WTC11 (cell line): Measurements from ENCODE around the gene CACNG7. TPM values are rescaled to one million over a fixed set of nuclear protein-coding genes. Genes with fewer than 3 reads are reported as not detected.

Source experiments
- ATAC-seq: fragments of 200-7000 bp; cut with Tn5 transposase; 2 replicates; pipeline ENCODE4 v1.10.0; 2021; ENCODE audit warnings: mild to moderate bottlenecking, moderate library complexity
- CTCF ChIA-PET: fragments of 300-600 bp; sonication (Branson Sonifier 250); formaldehyde crosslinking; loops from one replicate; lab custom pipeline; 2021; ENCODE audit warnings: antibody characterized with exemption; lab: Charles Lee
- POLR2A ChIA-PET: fragments of 350-600 bp; sonication (Branson Sonifier 250); formaldehyde crosslinking; loops from one replicate; lab custom pipeline; 2021; ENCODE audit warnings: antibody characterized with exemption; lab: Charles Lee
- DNase-seq: peaks from one replicate; pipeline ENCODE4 v3.0.0; 2021; ENCODE audit warnings: low spot score
- H3K27ac Mint-ChIP-seq: 2 replicates; pipeline ENCODE4 v1.8.0; 2021; ENCODE audit warnings: mixed read lengths
- H3K27me3 Mint-ChIP-seq: 2 replicates; pipeline ENCODE4 v1.8.0; 2021; ENCODE audit warnings: low read depth, mild to moderate bottlenecking, moderate library complexity, mixed read lengths
- H3K36me3 Mint-ChIP-seq: 2 replicates; pipeline ENCODE4 v1.8.0; 2021; ENCODE audit warnings: mixed read lengths
- H3K4me1 Mint-ChIP-seq: 2 replicates; pipeline ENCODE4 v1.8.0; 2022; ENCODE audit warnings: mixed read lengths
- H3K4me3 Mint-ChIP-seq: 2 replicates; pipeline ENCODE4 v1.8.0; 2021; ENCODE audit warnings: mild to moderate bottlenecking, moderate library complexity, mixed read lengths
- H3K9me3 Mint-ChIP-seq: 2 replicates; pipeline ENCODE4 v1.8.0; 2021; ENCODE audit warnings: mixed read lengths
- ARID4B ChIP-seq: sonication (generic); formaldehyde crosslinking; IDR thresholded peaks from 2 replicates; pipeline ENCODE4 v1.8.0; 2023; ENCODE audit warnings: missing genetic modification reagents, mild to moderate bottlenecking, borderline replicate concordance
- CBFB ChIP-seq: sonication (generic); formaldehyde crosslinking; IDR thresholded peaks from 2 replicates; pipeline ENCODE4 v1.8.1; 2022; ENCODE audit warnings: mild to moderate bottlenecking, low read depth, missing genetic modification reagents
- CREM ChIP-seq: sonication (generic); formaldehyde crosslinking; IDR thresholded peaks from 2 replicates; pipeline ENCODE4 v1.8.1; 2022; ENCODE audit warnings: mild to moderate bottlenecking, missing genetic modification reagents, moderate library complexity
- E2F4 ChIP-seq: sonication (generic); formaldehyde crosslinking; IDR thresholded peaks from 2 replicates; pipeline ENCODE4 v1.8.1; 2022; ENCODE audit warnings: low read depth, mild to moderate bottlenecking, moderate library complexity, missing genetic modification reagents, borderline replicate concordance
- ELF4 ChIP-seq: sonication (generic); formaldehyde crosslinking; IDR thresholded peaks from 2 replicates; pipeline ENCODE4 v1.8.1; 2022; ENCODE audit warnings: low read depth, mild to moderate bottlenecking, moderate library complexity, missing genetic modification reagents
- GTF2I ChIP-seq: fragments of 250-450 bp; sonication (Bioruptor Pico); conservative IDR thresholded peaks from 2 replicates; pipeline ENCODE4 v1.4.0; 2021; ENCODE audit warnings: mild to moderate bottlenecking
- HMGXB4 ChIP-seq: sonication (generic); formaldehyde crosslinking; IDR thresholded peaks from 2 replicates; pipeline ENCODE4 v1.8.1; 2023; ENCODE audit warnings: mild to moderate bottlenecking, moderate library complexity, missing genetic modification reagents
- JAZF1 ChIP-seq: fragments of 250-450 bp; sonication (Bioruptor Pico); IDR thresholded peaks from 2 replicates; pipeline ENCODE4 v1.9.0; 2021; ENCODE audit warnings: moderate library complexity, mild to moderate bottlenecking, inconsistent platforms
- MXD4 ChIP-seq: fragments of 250-450 bp; sonication (Bioruptor Pico); IDR thresholded peaks from 2 replicates; pipeline ENCODE4 v1.8.0; 2021; ENCODE audit warnings: mild to moderate bottlenecking, moderate library complexity, borderline replicate concordance
- NR3C1 ChIP-seq: sonication (generic); formaldehyde crosslinking; conservative IDR thresholded peaks from 2 replicates; pipeline ENCODE4 v1.8.1; 2023; ENCODE audit warnings: low read depth, mild to moderate bottlenecking, missing genetic modification reagents
- PREB ChIP-seq: sonication (generic); formaldehyde crosslinking; IDR thresholded peaks from 2 replicates; pipeline ENCODE4 v1.8.1; 2022; ENCODE audit warnings: mild to moderate bottlenecking, missing genetic modification reagents, moderate library complexity, borderline replicate concordance
- TEAD4 ChIP-seq: sonication (generic); formaldehyde crosslinking; IDR thresholded peaks from 2 replicates; pipeline ENCODE4 v1.8.0; 2022; ENCODE audit warnings: mild to moderate bottlenecking, missing genetic modification reagents
- TP53 ChIP-seq: sonication (generic); formaldehyde crosslinking; IDR thresholded peaks from 2 replicates; pipeline ENCODE4 v1.8.1; 2023; ENCODE audit warnings: mild to moderate bottlenecking, missing genetic modification reagents
- USF1 ChIP-seq: sonication (generic); formaldehyde crosslinking; IDR thresholded peaks from 2 replicates; pipeline ENCODE4 v1.8.0; 2022; ENCODE audit warnings: mild to moderate bottlenecking, missing genetic modification reagents
- ZBTB43 ChIP-seq: sonication (generic); formaldehyde crosslinking; IDR thresholded peaks from 2 replicates; pipeline ENCODE4 v1.8.1; 2023; ENCODE audit warnings: mild to moderate bottlenecking, missing genetic modification reagents
- ZMAT4 ChIP-seq: fragments of 250-450 bp; sonication (Bioruptor Pico); IDR thresholded peaks from 2 replicates; pipeline ENCODE4 v1.9.0; 2021; ENCODE audit warnings: mild to moderate bottlenecking
- ZNF138 ChIP-seq: sonication (generic); formaldehyde crosslinking; conservative IDR thresholded peaks from 2 replicates; pipeline ENCODE4 v1.8.1; 2022; ENCODE audit warnings: mild to moderate bottlenecking, moderate library complexity, missing genetic modification reagents
- ZNF219 ChIP-seq: sonication (generic); formaldehyde crosslinking; IDR thresholded peaks from 2 replicates; pipeline ENCODE4 v1.8.0; 2023; ENCODE audit warnings: missing genetic modification reagents, mild to moderate bottlenecking, borderline replicate concordance
- ZNF263 ChIP-seq: sonication (generic); formaldehyde crosslinking; IDR thresholded peaks from 2 replicates; pipeline ENCODE4 v1.8.1; 2022; ENCODE audit warnings: low read depth, mild to moderate bottlenecking, moderate library complexity, missing genetic modification reagents
- ZNF317 ChIP-seq: sonication (generic); formaldehyde crosslinking; IDR thresholded peaks from 2 replicates; pipeline ENCODE4 v1.8.1; 2023; ENCODE audit warnings: low read depth, mild to moderate bottlenecking, moderate library complexity, missing genetic modification reagents, borderline replicate concordance
- ZNF512 ChIP-seq: sonication (generic); formaldehyde crosslinking; IDR thresholded peaks from 2 replicates; pipeline ENCODE4 v1.8.1; 2022; ENCODE audit warnings: missing genetic modification reagents, borderline replicate concordance
- ZSCAN18 ChIP-seq: fragments of 250-450 bp; sonication (Bioruptor Pico); IDR thresholded peaks from 2 replicates; pipeline ENCODE4 v2.1.2; 2022; ENCODE audit warnings: mild to moderate bottlenecking, moderate library complexity
- total RNA-seq: library from RNA; stranded (reverse); gene quantifications from 3 replicates; pipeline ENCODE4 v1.2.3, GENCODE V29; 2021

CACNG7 gene
- total RNA-seq, 1 experiment from 2014 or later, result 33.3 TPM

- Mint-ChIP-seq H3K36me3 (peaks cover 16% of the 10 kb centered on the region), H3K9me3 (no peaks in the 10 kb centered on the region), H3K27ac (peak overlapping the region; percentile 63; the same call in 1 of the 2 replicates), H3K27me3 (peaks cover 40% of the 10 kb centered on the region), H3K4me3 (no peak overlapping the region), H3K4me1 (peaks cover 35% of the 10 kb centered on the region)
- DNase-seq, result peak; percentile 69
- ChIA-PET CTCF (interaction anchor here (0.6 to 3.2 kb wide), 3 partner anchors 9 to 121 kb away, joined by 5 to 13 read pairs (median 10); no protein-coding TSS in a partner anchor), POLR2A (interaction anchor here (0.5 to 1.1 kb wide), 2 partner anchors 78 to 234 kb away, joined by 3 to 4 read pairs; partner anchors contain the start of gene CNOT3)
- no peak for ATAC-seq
- TF ChIP-seq ZNF512, result no peak
- TF ChIP-seq ELF4 (CRISPR knock-in tag), result no peak
- TF ChIP-seq CBFB (CRISPR knock-in tag), result no peak
- TF ChIP-seq ZNF263 (CRISPR knock-in tag), result no peak
- TF ChIP-seq HMGXB4 (CRISPR knock-in tag), result no peak
- TF ChIP-seq ZSCAN18 (CRISPR knock-in tag), result no peak
- TF ChIP-seq USF1 (CRISPR knock-in tag), result peak; percentile 25; the same call in 1 of the 2 replicates
- no peak for TF ChIP-seq ZNF317 (CRISPR knock-in tag)
- TF ChIP-seq CREM (CRISPR knock-in tag), result 0 out of 2 replicates have a peak, but pooled peaks have one; percentile 34
- TF ChIP-seq ZMAT4 (CRISPR knock-in tag), result no peak
- TF ChIP-seq NR3C1, result no peak
- TF ChIP-seq ZNF138 (CRISPR knock-in tag), result no peak
- TF ChIP-seq GTF2I (CRISPR knock-in tag), result no peak
- TF ChIP-seq PREB, result no peak; the same call in 1 of the 2 replicates
- peak; percentile 65; the same call in 1 of the 2 replicates for TF ChIP-seq TP53 (CRISPR knock-in tag)
- TF ChIP-seq ARID4B (CRISPR knock-in tag), result no peak
- no peak for TF ChIP-seq MXD4 (CRISPR knock-in tag)
- TF ChIP-seq E2F4 (CRISPR knock-in tag), result no peak
- TF ChIP-seq ZBTB43 (CRISPR knock-in tag), result no peak
- peak; percentile 21; the same call in 1 of the 2 replicates for TF ChIP-seq TEAD4 (CRISPR knock-in tag)
- TF ChIP-seq JAZF1 (CRISPR knock-in tag), result no peak
- no peak for TF ChIP-seq ZNF219 (CRISPR knock-in tag)
Measured at GRCh38 chr19:53903055-53903680, 5.9 kb upstream of the CACNG7 start.
